ENCODE measurements around the gene TSPAN31. TPM values are rescaled to one million over a fixed set of nuclear protein-coding genes. Genes with fewer than 3 reads are reported as not detected.

TSPAN31 gene
- total and polyA plus RNA-seq, 8 donors = 12.2 to 29.8 (median 14.5) TPM

DNA sequence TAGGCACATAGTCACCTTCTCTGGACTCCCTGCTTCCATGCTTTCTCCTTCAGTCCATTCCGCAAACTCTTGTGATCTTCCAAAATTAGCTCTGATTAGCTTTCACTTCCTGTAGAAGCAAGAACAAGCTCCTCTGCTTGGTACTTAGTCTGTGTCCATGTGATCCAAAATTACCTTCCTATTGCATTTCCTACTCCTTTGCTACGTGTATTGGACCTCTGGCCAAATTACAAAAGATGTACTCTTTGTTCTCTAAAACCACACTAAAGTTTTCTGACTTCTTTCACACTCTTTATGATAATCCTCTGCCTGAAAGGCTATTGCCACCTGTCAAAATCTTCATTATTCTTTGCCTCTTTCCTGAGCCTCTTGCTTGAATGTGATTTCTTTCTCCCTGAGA, 37.0 kb downstream of the TSPAN31 start:
- H3K9me3 ChIP-seq = no peaks in the 10 kb centered on the region
- FAIRE-seq (no peak), ATAC-seq (no peak), DNase-seq (no peak)
- H3K27me3 ChIP-seq = no peaks in the 10 kb centered on the region
- intact Hi-C loops (cut with DNase I) = no loop called here
- peaks cover 4 to 15% (median 14%) of the 10 kb centered on the region in 3 donors for H3K4me1 ChIP-seq
- 67 to 79% methylated on average over 2 of the region's 2 CpGs for WGBS, 2 donors
- H3K4me3 ChIP-seq = no peak overlapping the region
- H3K27ac ChIP-seq = peak overlapping the region in 2 of 4 donors; percentile 20 to 23
- H3K36me3 ChIP-seq = peaks cover under 1 to 18% (median 7%) of the 10 kb centered on the region in 3 donors
- TF ChIP-seq CTCF (IDR thresholded peaks at IDR 0.05) = no peak

GRCh38 chr12:57782243-57782607, 37.4 kb downstream of the TSPAN31 start:
- FAIRE-seq (no peak), ATAC-seq (peak; percentile 24 to 44 (median 35)), DNase-seq (peak in 1 of 6 donors; percentile 32)
- Histone ChIP-seq H3K27ac (peak overlapping the region in 2 of 4 donors; percentile 20 to 23), H3K4me1 (peaks cover 4 to 15% (median 14%) of the 10 kb centered on the region in 3 donors), H3K27me3 (no peaks in the 10 kb centered on the region), H3K36me3 (peaks cover 3 to 22% (median 7%) of the 10 kb centered on the region in 3 donors), H3K9me3 (no peaks in the 10 kb centered on the region), H3K4me3 (peak overlapping the region in 2 of 4 donors; percentile 79 to 88)
- 4% methylated on average over 4 of the region's 4 CpGs for WGBS, 2 donors
- intact Hi-C loops (cut with DNase I) = no loop called here
- TF ChIP-seq CTCF (IDR thresholded peaks at IDR 0.05) = no peak

- Histone ChIP-seq H3K27ac (peak within 1 kb of the TSS in 2 of 4 donors; percentile 47 to 53), H3K4me1 (peaks cover 4 to 15% (median 14%) of the 10 kb centered on the region in 3 donors), H3K4me3 (peak within 1 kb of the TSS; percentile 58 to 91 (median 84)), H3K36me3 (peaks cover 3 to 27% (median 7%) of the 10 kb centered on the region in 3 donors), H3K27me3 (no peaks in the 10 kb centered on the region), H3K9me3 (no peaks in the 10 kb centered on the region)
- DNase-seq (peak; percentile 91 to 98 (median 94)), FAIRE-seq (no peak), ATAC-seq (peak; percentile 95 to 99 (median 98))
- 0 to 1% methylated on average over 45 of the region's 45 CpGs for whole genome bisulfite sequencing, 2 donors
- intact Hi-C loops (cut with DNase I) = no loop called here
- TF ChIP-seq CTCF (IDR thresholded peaks at IDR 0.05) = peak; percentile 77 to 89 (median 82)
Observed at GRCh38 chr12:57782608-57783465, 38.0 kb downstream of the TSPAN31 start, which contains the start of gene TSFM. Gene TSFM, plus strand, starts transcription at chr12:57782787. Its CDS starts 15 bp downstream, at chr12:57782802.

DNA sequence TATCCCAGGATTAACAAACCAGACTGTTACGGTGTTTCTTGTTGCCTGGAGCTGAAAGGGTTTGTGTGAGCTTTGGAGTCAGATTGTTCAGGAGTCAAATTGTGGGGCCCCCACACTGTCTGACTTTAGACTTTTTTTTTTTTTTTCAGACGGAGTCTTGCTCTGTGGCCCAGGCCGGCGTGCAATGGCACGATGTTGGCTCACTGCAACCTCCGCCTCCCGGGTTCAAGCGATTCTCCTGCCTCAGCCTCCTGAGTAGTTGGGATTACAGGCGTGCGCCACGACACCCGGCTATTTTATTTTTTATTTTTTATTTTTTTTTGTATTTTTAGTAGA, 38.6 kb downstream of the TSPAN31 start:
- ATAC-seq (no peak), DNase-seq (no peak), FAIRE-seq (no peak)
- Histone ChIP-seq H3K36me3 (peaks cover 3 to 33% (median 7%) of the 10 kb centered on the region in 3 donors), H3K9me3 (no peaks in the 10 kb centered on the region), H3K4me3 (peak overlapping the region; percentile 58 to 91 (median 84)), H3K4me1 (peaks cover 4 to 15% (median 14%) of the 10 kb centered on the region in 3 donors), H3K27ac (no peak overlapping the region), H3K27me3 (no peaks in the 10 kb centered on the region)
- WGBS, 2 donors = 66 to 72% methylated on average over 12 of the region's 12 CpGs
- no peak for TF ChIP-seq CTCF (IDR thresholded peaks at IDR 0.05)
- intact Hi-C loops (cut with DNase I) = no loop called here

DNA sequence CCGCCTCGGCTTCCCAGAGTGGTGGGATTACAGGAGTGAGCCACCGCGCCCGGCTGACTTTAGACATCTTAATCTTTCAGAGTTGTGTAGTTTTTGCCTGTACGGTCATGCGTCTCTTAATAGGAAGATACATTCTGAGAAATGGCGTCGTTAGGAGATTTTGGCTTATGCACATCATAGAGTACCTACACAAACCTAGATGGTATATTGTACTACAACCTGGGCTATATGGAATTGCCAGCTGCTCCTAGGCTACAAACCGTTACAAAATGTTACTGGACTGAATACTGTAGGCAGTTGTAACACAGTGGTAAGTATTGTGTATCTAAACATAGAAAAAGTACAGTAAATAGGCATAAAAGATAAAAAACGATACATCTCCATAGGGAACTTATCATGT, 39.0 kb downstream of the TSPAN31 start:
- intact Hi-C loops (cut with DNase I) = no loop called here
- Histone ChIP-seq H3K36me3 (peaks cover 3 to 36% (median 7%) of the 10 kb centered on the region in 3 donors), H3K4me3 (peak overlapping the region in 1 of 4 donors; percentile 88), H3K9me3 (no peaks in the 10 kb centered on the region), H3K4me1 (peaks cover 4 to 15% (median 14%) of the 10 kb centered on the region in 3 donors), H3K27ac (no peak overlapping the region), H3K27me3 (no peaks in the 10 kb centered on the region)
- 83 to 90% methylated on average over 11 of the region's 11 CpGs for WGBS, 2 donors
- no peak for ATAC-seq
- no peak for DNase-seq
- no peak for TF ChIP-seq CTCF (IDR thresholded peaks at IDR 0.05)
- no peak for FAIRE-seq

Data from pancreas (tissue), 10 donors.